Measurements from ENCODE around the gene SERGEF. TPM values are rescaled to one million over a fixed set of nuclear protein-coding genes. Genes with fewer than 3 reads are reported as not detected.

The SERGEF gene
- total RNA-seq, 6 experiments from 2014 or later, result 8.4 to 19.5 (median 15.8) TPM

DNA sequence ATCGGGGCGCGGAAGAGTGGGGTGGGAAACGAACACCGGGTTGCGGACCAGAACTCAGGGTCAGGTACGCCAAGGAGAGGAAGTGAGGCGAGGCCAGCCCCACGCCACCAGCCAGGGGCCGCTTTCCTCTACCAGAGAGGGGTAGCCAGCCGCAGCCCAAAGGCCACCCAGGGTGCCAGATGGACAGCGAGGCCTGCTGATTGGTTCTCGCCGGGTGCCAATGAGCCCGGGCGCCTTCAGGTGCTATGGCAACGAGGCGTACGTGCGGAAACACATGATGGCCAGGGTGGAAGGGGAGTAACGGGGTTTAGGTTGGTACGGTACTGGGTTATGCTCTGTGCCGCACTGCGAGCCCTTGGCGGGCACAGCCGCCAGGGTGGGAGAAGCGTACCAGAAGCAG is 128.9 kb downstream of the SERGEF start:
- DNase-seq, result no peak
- no peak overlapping the region for H3K27ac ChIP-seq
- H3K9me3 ChIP-seq, result no peaks in the 10 kb centered on the region
- ATAC-seq, result no peak
- H3K27me3 ChIP-seq, result no peaks in the 10 kb centered on the region
- no peaks in the 10 kb centered on the region for H3K36me3 ChIP-seq
- intact Hi-C loops (cut with DNase I), result no loop called here
- no peak for TF ChIP-seq POLR2A (IDR thresholded peaks at IDR 0.05)
- TF ChIP-seq, protein P1, sequence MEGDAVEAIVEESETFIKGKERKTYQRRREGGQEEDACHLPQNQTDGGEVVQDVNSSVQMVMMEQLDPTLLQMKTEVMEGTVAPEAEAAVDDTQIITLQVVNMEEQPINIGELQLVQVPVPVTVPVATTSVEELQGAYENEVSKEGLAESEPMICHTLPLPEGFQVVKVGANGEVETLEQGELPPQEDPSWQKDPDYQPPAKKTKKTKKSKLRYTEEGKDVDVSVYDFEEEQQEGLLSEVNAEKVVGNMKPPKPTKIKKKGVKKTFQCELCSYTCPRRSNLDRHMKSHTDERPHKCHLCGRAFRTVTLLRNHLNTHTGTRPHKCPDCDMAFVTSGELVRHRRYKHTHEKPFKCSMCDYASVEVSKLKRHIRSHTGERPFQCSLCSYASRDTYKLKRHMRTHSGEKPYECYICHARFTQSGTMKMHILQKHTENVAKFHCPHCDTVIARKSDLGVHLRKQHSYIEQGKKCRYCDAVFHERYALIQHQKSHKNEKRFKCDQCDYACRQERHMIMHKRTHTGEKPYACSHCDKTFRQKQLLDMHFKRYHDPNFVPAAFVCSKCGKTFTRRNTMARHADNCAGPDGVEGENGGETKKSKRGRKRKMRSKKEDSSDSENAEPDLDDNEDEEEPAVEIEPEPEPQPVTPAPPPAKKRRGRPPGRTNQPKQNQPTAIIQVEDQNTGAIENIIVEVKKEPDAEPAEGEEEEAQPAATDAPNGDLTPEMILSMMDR (IDR thresholded peaks at IDR 0.05), result no peak
- H3K4me3 ChIP-seq, result no peak overlapping the region
- WGBS (ENCODE audit: insufficient coverage, low coverage, low lambda C conversion rate, missing lambda C conversion rate), result 93% methylated on average over 18 of the region's 27 CpGs
- no peaks in the 10 kb centered on the region for H3K4me1 ChIP-seq

DNA sequence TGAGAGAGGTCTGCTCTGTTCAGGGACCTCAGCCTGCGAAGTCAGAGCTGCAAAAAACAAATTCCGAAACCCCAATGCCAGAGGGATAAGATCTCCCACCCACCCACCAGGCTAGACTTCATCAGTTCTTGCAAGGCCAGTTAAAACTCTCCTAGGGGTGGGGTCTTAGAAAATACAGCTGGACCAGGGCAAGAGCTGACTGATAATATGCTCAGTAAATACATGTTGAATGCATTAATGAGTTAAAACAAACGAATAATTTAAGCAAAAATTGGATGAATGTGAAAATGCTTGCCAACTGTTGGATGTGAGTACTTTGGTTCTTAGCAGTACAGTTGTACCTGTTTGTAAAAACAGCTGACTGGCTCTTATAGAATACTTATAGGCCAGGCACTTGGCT is 129.8 kb downstream of the SERGEF start:
- no peaks in the 10 kb centered on the region for H3K36me3 ChIP-seq
- no peak for TF ChIP-seq POLR2A (IDR thresholded peaks at IDR 0.05)
- TF ChIP-seq, protein P1 (IDR thresholded peaks at IDR 0.05), result no peak
- 100% methylated on average over 3 of the region's 3 CpGs for WGBS (ENCODE audit: insufficient coverage, low coverage, low lambda C conversion rate, missing lambda C conversion rate)
- DNase-seq (no peak), ATAC-seq (no peak)
- H3K9me3 ChIP-seq, result no peaks in the 10 kb centered on the region
- no peak overlapping the region for H3K4me3 ChIP-seq
- intact Hi-C loops (cut with DNase I), result no loop called here
- no peaks in the 10 kb centered on the region for H3K27me3 ChIP-seq
- H3K4me1 ChIP-seq, result no peaks in the 10 kb centered on the region
- H3K27ac ChIP-seq, result no peak overlapping the region

DNA sequence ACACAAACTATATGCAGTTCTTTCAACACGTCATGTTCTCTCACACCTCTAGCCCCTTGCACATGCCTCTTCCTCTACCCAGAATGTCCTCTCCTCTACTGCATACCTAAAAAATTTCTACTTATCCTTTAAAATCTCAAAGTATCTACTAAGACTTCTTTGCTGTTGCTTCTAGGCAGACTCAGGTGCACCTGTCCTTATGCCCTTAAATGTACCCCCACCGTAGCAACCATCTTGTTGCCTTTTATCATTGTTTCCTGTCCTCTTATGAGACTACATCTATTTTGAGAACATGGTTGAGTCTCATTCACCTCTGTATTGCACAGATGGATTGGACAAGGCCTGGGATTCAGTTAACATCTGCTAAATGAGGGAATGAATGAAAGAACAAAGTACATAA is 134.1 kb downstream of the SERGEF start:
- Histone ChIP-seq H3K4me3 (no peak overlapping the region), H3K27ac (no peak overlapping the region), H3K9me3 (no peaks in the 10 kb centered on the region), H3K4me1 (no peaks in the 10 kb centered on the region), H3K36me3 (no peaks in the 10 kb centered on the region), H3K27me3 (no peaks in the 10 kb centered on the region)
- ATAC-seq (no peak), DNase-seq (no peak)
- intact Hi-C loops (cut with DNase I), result no loop called here
- WGBS (ENCODE audit: insufficient coverage, low coverage, low lambda C conversion rate, missing lambda C conversion rate), result 89% methylated on average over 2 of the region's 2 CpGs
- no peak for TF ChIP-seq POLR2A (IDR thresholded peaks at IDR 0.05)
- TF ChIP-seq, protein P1 (IDR thresholded peaks at IDR 0.05), result no peak

DNA sequence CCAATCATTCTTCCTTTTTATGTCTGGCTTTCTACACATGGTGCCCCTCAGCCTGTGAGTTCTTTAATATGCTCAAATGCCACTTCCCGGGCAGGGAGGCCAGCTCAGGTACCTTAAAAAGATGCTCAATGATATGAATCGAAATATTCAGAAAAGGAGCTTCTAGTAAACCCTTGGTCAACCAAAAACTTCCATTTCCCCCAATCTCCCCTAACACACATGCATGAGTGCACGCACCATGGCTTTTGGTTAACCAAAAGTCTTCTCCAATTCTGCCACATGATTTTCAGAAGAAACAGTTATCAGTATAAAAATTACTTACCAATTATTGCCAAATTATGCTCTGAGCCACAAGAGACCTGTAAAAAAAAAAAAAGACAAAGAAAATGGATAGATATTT is 135.0 kb downstream of the SERGEF start:
- DNase-seq (no peak), ATAC-seq (no peak)
- Histone ChIP-seq H3K4me3 (no peak overlapping the region), H3K27ac (no peak overlapping the region), H3K9me3 (no peaks in the 10 kb centered on the region), H3K36me3 (no peaks in the 10 kb centered on the region), H3K4me1 (no peaks in the 10 kb centered on the region), H3K27me3 (no peaks in the 10 kb centered on the region)
- no peak for TF ChIP-seq POLR2A (IDR thresholded peaks at IDR 0.05)
- TF ChIP-seq, protein P1 (IDR thresholded peaks at IDR 0.05), result no peak
- 100% methylated on average over 3 of the region's 3 CpGs for WGBS (ENCODE audit: insufficient coverage, low coverage, low lambda C conversion rate, missing lambda C conversion rate)
- intact Hi-C loops (cut with DNase I), result no loop called here

DNA sequence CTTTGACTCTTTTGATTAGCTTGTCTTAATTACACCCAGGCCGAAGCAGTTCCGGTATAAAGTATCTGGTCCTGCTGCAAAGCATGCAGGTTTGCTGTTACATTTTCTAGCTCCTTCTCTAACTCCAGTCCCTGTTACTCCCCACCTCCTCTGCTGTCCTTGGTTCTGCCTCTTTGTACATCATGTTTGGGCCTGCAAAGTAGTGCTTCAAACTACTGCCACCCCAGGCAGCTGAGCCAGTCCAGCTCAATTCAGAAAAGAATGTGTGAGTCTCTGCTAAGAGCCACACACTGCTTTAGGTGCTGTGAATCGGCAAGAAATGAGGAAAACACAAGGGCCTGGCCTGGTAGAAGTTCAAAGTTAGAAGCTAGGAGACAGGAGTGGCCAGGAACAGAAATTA is 136.0 kb downstream of the SERGEF start:
- ATAC-seq (no peak), DNase-seq (no peak)
- H3K4me1 ChIP-seq, result no peaks in the 10 kb centered on the region
- no peak overlapping the region for H3K4me3 ChIP-seq
- H3K27me3 ChIP-seq, result no peaks in the 10 kb centered on the region
- H3K9me3 ChIP-seq, result no peaks in the 10 kb centered on the region
- WGBS (ENCODE audit: insufficient coverage, low coverage, low lambda C conversion rate, missing lambda C conversion rate), result 100% methylated on average over 2 of the region's 3 CpGs
- H3K36me3 ChIP-seq, result no peaks in the 10 kb centered on the region
- no peak for TF ChIP-seq POLR2A (IDR thresholded peaks at IDR 0.05)
- TF ChIP-seq, protein P1 (IDR thresholded peaks at IDR 0.05), result no peak
- no peak overlapping the region for H3K27ac ChIP-seq
- intact Hi-C loops (cut with DNase I), result no loop called here
